SU-DHL-6 (cell line): ENCODE measurements around the gene KLHL30.

Source experiments
- H2AFZ ChIP-seq: fragments of 200-600 bp; sonication (generic); 2 replicates; pipeline ENCODE4 v1.6.1; 2014; ENCODE audit warnings: low read depth, mild to moderate bottlenecking, moderate library complexity, mixed read lengths, antibody characterized with exemption, low read length; ENCODE audit not compliant: severe bottlenecking
- H3F3A ChIP-seq: fragments of 200-600 bp; shearing (Covaris generic); 2 replicates; pipeline ENCODE4 v1.6.0; 2016; ENCODE audit warnings: antibody characterized with exemption, mild to moderate bottlenecking; ENCODE audit not compliant: insufficient read depth
- H3K27ac ChIP-seq: fragments of 200-600 bp; sonication (generic); 2 replicates; pipeline ENCODE4 v1.5.1; 2016; ENCODE audit warnings: low read depth, mild to moderate bottlenecking, low read length, moderate library complexity, mixed read lengths
- H3K27me3 ChIP-seq: fragments of 200-600 bp; sonication (generic), shearing (Covaris generic); 2 replicates; pipeline ENCODE4 v1.6.0; 2014; ENCODE audit warnings: mild to moderate bottlenecking, low read length
- H3K36me3 ChIP-seq: fragments of 200-600 bp; sonication (generic); 2 replicates; pipeline ENCODE4 v1.6.1; 2014; ENCODE audit warnings: mild to moderate bottlenecking, low read length, mixed read lengths
- H3K4me2 ChIP-seq: fragments of 300-600, 200-600 bp; shearing (Covaris generic), sonication (generic); 2 replicates; pipeline ENCODE4 v1.6.0; 2014; ENCODE audit warnings: low read length, low read depth, mild to moderate bottlenecking; ENCODE audit not compliant: poor library complexity, severe bottlenecking
- H3K4me3 ChIP-seq: fragments of 200-600 bp; sonication (generic); 2 replicates; pipeline ENCODE4 v1.5.1; 2014; ENCODE audit warnings: antibody characterized with exemption, low read length, mild to moderate bottlenecking, mixed read lengths; ENCODE audit not compliant: insufficient read depth, poor library complexity, severe bottlenecking
- H3K79me2 ChIP-seq: fragments of 200-600 bp; sonication (generic); 2 replicates; pipeline ENCODE4 v1.6.1; 2014; ENCODE audit warnings: mild to moderate bottlenecking, low read length, moderate library complexity; ENCODE audit not compliant: insufficient read depth
- H3K9ac ChIP-seq: fragments of 200-600 bp; sonication (generic); 2 replicates; pipeline ENCODE4 v1.7.0; 2014; ENCODE audit warnings: mild to moderate bottlenecking, low read length
- H3K9me2 ChIP-seq: fragments of 200-600 bp; sonication (generic); replicated peaks from 2 replicates; pipeline ENCODE4 v1.6.1; 2014; ENCODE audit warnings: low read length; ENCODE audit not compliant: insufficient read depth
- H3K9me3 ChIP-seq: fragments of 200-600 bp; sonication (generic); 2 replicates; pipeline ENCODE4 v1.6.1; 2014; ENCODE audit warnings: low read length, mixed read lengths; ENCODE audit not compliant: insufficient read depth
- H4K20me1 ChIP-seq: fragments of 200-600 bp; sonication (generic); 2 replicates; pipeline ENCODE4 v1.6.1; 2014; ENCODE audit warnings: low read depth, mild to moderate bottlenecking, antibody characterized with exemption, low read length, moderate library complexity, mixed read lengths
- EZH2phosphoT487 ChIP-seq: fragments of 200-600 bp; sonication (generic), shearing (Covaris generic); conservative IDR thresholded peaks from 2 replicates; pipeline ENCODE4 v1.6.1; 2018; ENCODE audit warnings: mild to moderate bottlenecking, antibody characterized with exemption, low read length, moderate library complexity, mixed read lengths
- TF ChIP-seq, protein P1 (sequence below): fragments of 200-600 bp; sonication (generic); IDR thresholded peaks from one replicate; pipeline ENCODE4 v1.5.1; 2017; ENCODE audit warnings: antibody characterized with exemption, mild to moderate bottlenecking, low read length, moderate library complexity; ENCODE audit not compliant: insufficient read depth, poor library complexity, severe bottlenecking

Gene KLHL30

DNA sequence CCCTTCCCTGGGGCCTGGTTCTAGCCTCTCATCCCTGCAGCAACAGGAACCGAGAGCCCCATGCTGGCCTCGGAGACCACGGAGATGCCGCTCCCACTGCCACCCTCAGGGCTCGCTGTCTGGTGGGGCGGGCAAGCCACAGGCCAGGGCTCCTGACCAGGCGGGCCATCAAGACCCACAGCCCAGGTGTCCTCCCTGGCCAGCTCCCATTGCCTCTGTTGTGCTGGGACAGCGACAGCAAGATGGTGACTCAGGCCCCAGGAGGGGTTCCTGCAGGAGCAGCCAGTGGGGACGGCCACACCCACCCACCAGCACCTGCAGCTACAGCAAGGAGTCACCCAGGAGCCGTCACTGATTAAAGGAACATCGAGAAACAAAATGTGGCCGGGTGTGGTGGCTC lies 7.4 kb downstream of the KLHL30 start:
- Histone ChIP-seq H2AFZ (no peak overlapping the region), H3K27ac (no peak overlapping the region), H3K9me2 (no peaks in the 10 kb centered on the region), H4K20me1 (no peaks in the 10 kb centered on the region), H3K4me3 (no peak overlapping the region), H3K36me3 (no peaks in the 10 kb centered on the region), H3K9ac (no peak overlapping the region), H3K27me3 (no peaks in the 10 kb centered on the region), H3K9me3 (no peaks in the 10 kb centered on the region), H3K4me2 (no peak overlapping the region), H3K79me2 (no peaks in the 10 kb centered on the region), H3F3A (no peaks in the 10 kb centered on the region)
- TF ChIP-seq EZH2phosphoT487: no peak
- TF ChIP-seq, protein P1, sequence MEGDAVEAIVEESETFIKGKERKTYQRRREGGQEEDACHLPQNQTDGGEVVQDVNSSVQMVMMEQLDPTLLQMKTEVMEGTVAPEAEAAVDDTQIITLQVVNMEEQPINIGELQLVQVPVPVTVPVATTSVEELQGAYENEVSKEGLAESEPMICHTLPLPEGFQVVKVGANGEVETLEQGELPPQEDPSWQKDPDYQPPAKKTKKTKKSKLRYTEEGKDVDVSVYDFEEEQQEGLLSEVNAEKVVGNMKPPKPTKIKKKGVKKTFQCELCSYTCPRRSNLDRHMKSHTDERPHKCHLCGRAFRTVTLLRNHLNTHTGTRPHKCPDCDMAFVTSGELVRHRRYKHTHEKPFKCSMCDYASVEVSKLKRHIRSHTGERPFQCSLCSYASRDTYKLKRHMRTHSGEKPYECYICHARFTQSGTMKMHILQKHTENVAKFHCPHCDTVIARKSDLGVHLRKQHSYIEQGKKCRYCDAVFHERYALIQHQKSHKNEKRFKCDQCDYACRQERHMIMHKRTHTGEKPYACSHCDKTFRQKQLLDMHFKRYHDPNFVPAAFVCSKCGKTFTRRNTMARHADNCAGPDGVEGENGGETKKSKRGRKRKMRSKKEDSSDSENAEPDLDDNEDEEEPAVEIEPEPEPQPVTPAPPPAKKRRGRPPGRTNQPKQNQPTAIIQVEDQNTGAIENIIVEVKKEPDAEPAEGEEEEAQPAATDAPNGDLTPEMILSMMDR: no peak

DNA sequence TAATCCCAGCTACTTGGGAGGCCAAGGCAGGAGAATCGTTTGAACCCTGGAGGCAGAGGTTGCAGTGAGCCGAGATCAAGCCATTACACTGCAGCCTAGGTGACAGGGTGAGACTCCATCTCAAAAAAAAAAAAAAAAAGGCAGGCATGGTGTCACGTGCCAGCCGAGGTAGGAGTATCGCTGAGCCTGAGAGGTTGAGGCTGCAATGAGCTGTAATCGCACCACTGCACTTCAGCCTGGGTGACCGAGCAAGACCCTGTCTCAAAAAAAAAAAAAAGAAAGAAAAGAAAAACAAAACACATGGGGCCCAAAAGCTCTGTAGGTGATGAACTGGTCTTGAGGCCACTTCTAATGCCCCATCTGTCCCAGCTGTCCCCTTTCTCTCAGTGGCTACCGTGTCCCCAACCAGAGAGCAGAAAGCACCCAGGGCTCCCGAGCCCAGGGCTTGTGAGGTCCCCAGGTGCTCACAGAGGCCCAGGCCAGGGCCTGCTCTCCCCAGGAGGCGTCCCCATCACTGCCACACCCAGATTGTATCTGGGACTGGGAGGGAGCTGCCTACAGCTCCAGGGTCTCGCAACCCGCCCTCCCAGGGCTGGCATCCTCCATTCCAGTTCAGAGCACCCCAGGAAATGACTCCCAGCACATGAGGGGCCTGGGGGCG lies 8.5 kb downstream of the KLHL30 start:
- no peaks in the 10 kb centered on the region for H3K79me2 ChIP-seq
- no peaks in the 10 kb centered on the region for H3K9me3 ChIP-seq
- H3F3A ChIP-seq: no peaks in the 10 kb centered on the region
- no peak overlapping the region for H3K4me3 ChIP-seq
- no peak overlapping the region for H2AFZ ChIP-seq
- no peaks in the 10 kb centered on the region for H3K9me2 ChIP-seq
- H3K36me3 ChIP-seq: no peaks in the 10 kb centered on the region
- no peaks in the 10 kb centered on the region for H3K27me3 ChIP-seq
- TF ChIP-seq, protein P1: no peak
- TF ChIP-seq EZH2phosphoT487: no peak
- H3K9ac ChIP-seq: no peak overlapping the region
- no peak overlapping the region for H3K27ac ChIP-seq
- H4K20me1 ChIP-seq: no peaks in the 10 kb centered on the region
- H3K4me2 ChIP-seq: no peak overlapping the region

DNA sequence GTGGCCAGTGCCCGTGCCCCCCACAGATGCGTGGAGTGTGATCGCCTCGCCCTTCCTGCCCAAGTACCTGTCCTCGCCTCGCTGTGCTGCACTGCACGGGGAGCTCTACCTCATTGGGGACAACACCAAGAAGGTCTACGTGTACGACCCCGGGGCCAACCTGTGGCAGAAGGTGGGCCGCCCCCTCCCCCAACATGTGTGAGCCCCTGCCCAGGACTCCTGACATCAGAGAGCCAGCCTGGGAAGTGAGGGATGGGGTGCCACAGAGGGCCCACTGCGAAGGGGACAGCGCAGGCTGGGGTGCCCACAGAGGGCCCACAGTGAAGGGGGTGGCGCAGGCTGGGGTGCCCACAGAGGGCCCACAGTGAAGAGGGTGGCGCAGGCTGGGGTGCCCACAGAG lies 10.5 kb downstream of the KLHL30 start:
- Histone ChIP-seq H3K4me3 (no peak overlapping the region), H3K9me3 (no peaks in the 10 kb centered on the region), H3K36me3 (no peaks in the 10 kb centered on the region), H4K20me1 (no peaks in the 10 kb centered on the region), H3K27ac (no peak overlapping the region), H3K4me2 (no peak overlapping the region), H2AFZ (no peak overlapping the region), H3K79me2 (no peaks in the 10 kb centered on the region), H3K9ac (no peak overlapping the region), H3K9me2 (no peaks in the 10 kb centered on the region), H3K27me3 (no peaks in the 10 kb centered on the region), H3F3A (no peaks in the 10 kb centered on the region)
- no peak for TF ChIP-seq EZH2phosphoT487
- TF ChIP-seq, protein P1: no peak
